ENCODE data around the gene EVPL. TPM values are rescaled to one million over a fixed set of nuclear protein-coding genes. Genes with fewer than 3 reads are reported as not detected.

EVPL gene
- total RNA-seq, 1 donor from 2014 or later: not detected

DNA sequence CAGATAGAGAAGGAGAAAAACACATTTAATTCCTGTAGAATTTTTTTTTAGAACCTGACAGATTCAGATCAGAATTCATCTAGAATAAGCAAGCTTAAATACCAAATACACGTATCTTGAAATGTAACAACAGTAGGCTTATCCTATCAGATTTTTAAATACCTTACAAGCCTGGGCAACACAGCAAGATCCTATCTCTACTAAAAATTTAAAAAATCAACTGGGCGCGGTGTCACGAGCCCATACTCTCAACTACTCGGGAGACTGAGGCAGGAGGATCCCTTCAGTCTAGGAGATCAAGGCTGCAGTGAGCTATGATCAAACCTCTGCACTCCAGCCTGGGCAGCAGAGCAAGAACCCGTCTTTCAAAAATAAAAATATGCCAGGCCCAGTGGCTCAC lies 61.6 kb downstream of the EVPL start:
- TF ChIP-seq CTCF (IDR thresholded peaks at IDR 0.05): no peak

GRCh38 chr17:75959839-75960511 lies 67.1 kb downstream of the EVPL start:
- Histone ChIP-seq H3K4me1 (no peaks in the 10 kb centered on the region), H3K9me3 (no peaks in the 10 kb centered on the region), H3K36me3 (peaks cover 18 to 21% of the 10 kb centered on the region in 2 donors), H3K4me3 (no peak overlapping the region), H3K27ac (no peak overlapping the region), H3K27me3 (no peaks in the 10 kb centered on the region)
- intact Hi-C loops (cut with DNase I): no loop called here
- no peak for DNase-seq (ENCODE audit: low spot score in 2 of 2)
- no peak for TF ChIP-seq CTCF (IDR thresholded peaks at IDR 0.05)

More for the DNA sequence above, 61.6 kb downstream of the EVPL start:
- intact Hi-C loops (cut with DNase I): no loop called here
- Histone ChIP-seq H3K36me3 (peaks cover 3 to 12% of the 10 kb centered on the region in 2 donors), H3K4me1 (no peaks in the 10 kb centered on the region), H3K4me3 (no peak overlapping the region), H3K9me3 (no peaks in the 10 kb centered on the region), H3K27ac (no peak overlapping the region), H3K27me3 (no peaks in the 10 kb centered on the region)
- DNase-seq (ENCODE audit: low spot score in 2 of 2): no peak

DNA sequence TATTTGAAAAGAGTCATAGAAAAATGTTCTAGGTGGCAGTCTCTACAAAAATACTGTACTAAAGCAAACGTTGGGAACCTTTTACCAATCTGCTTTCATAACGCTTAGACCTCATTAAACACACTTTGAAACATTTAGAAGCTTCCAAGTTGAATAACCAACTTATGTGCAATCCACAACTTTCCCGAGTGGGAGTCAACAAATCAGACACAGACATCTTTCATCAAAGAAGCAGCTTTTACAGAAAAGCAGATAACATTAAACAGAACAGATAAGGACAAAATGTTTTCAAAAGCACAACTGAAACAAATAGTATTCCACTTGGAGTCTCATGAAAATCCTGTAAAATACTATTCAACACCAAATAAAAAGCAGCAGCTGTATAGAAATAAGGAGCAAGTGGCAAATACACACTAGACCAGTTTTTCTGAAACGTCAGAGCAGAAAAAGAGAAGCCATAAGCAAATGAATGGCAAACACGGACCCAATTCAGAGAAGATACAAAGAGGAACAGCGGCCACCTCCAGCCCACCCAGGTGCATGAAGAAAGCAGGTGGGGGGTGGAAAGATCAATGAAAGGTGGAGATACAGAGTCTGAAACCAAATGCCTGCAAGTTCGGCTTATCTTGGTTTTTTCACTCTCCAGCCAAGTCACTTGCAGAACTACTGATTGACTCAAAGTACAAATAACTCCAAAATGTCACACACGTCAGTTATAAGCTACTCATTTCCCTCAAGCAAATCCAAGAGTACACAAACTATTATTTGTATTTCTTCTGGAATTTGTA lies 67.9 kb downstream of the EVPL start:
- TF ChIP-seq CTCF (IDR thresholded peaks at IDR 0.05): no peak
- Histone ChIP-seq H3K4me1 (no peaks in the 10 kb centered on the region), H3K4me3 (no peak overlapping the region), H3K27me3 (no peaks in the 10 kb centered on the region), H3K27ac (no peak overlapping the region), H3K36me3 (peaks cover 24 to 29% of the 10 kb centered on the region in 2 donors), H3K9me3 (no peaks in the 10 kb centered on the region)
- no peak for DNase-seq (ENCODE audit: low spot score in 2 of 2)
- intact Hi-C loops (cut with DNase I): no loop called here

Other genes with a start within 250 kb of the EVPL start
- 73.9 TPM for gene UNK, start 242.5 kb downstream of the EVPL start, total RNA-seq
- 33.1 TPM for gene UNC13D, start 182.9 kb downstream of the EVPL start, total RNA-seq
- gene WBP2, start 172.0 kb downstream of the EVPL start, total RNA-seq: 50.7 TPM
- gene TRIM47, start 148.7 kb downstream of the EVPL start, total RNA-seq: 132 TPM
- gene TRIM65, start 130.4 kb downstream of the EVPL start, total RNA-seq: 43.3 TPM
- gene MRPL38, start 122.4 kb downstream of the EVPL start, total RNA-seq: 31.9 TPM
- 8.9 TPM for gene FBF1, start 86.3 kb downstream of the EVPL start, total RNA-seq
- gene ACOX1, start 48.1 kb downstream of the EVPL start, total RNA-seq: 18.5 TPM
- gene TEN1, start 48.1 kb downstream of the EVPL start, total RNA-seq: 33.6 TPM
- gene CDK3, start 26.5 kb downstream of the EVPL start, total RNA-seq: 2.1 TPM
- gene SRP68, start 45.2 kb upstream of the EVPL start, total RNA-seq: 15.6 TPM
- gene GALR2, start 47.5 kb upstream of the EVPL start, total RNA-seq: 2.3 TPM
- not detected for gene ZACN, start 51.9 kb upstream of the EVPL start, total RNA-seq
- 123 TPM for gene EXOC7, start 76.5 kb upstream of the EVPL start, total RNA-seq
- gene FOXJ1, start 113.9 kb upstream of the EVPL start, total RNA-seq: not detected
- 2.4 TPM for gene RNF157, start 213.2 kb upstream of the EVPL start, total RNA-seq
- gene UBALD2, start 238.0 kb upstream of the EVPL start, total RNA-seq: 15.9 TPM